Ishikawa (cell line): Measurements from ENCODE around the gene CD247.

ENCODE experiments used
- CEBPB ChIP-seq: IDR thresholded peaks from 2 replicates; pipeline ENCODE4 v1.6.1; 2012
- CREB1 ChIP-seq: IDR thresholded peaks from 2 replicates; pipeline ENCODE4 v1.6.1; 2012; ENCODE audit warnings: low read depth
- EGR1 ChIP-seq: IDR thresholded peaks from 2 replicates; pipeline ENCODE4 v1.6.1; 2012
- EP300 ChIP-seq: IDR thresholded peaks from 2 replicates; pipeline ENCODE4 v1.6.1; 2012; ENCODE audit warnings: borderline replicate concordance
- FOXM1 ChIP-seq: IDR thresholded peaks from 2 replicates; pipeline ENCODE4 v1.6.1; 2012; ENCODE audit warnings: low read depth, borderline replicate concordance
- NFIC ChIP-seq: IDR thresholded peaks from 2 replicates; pipeline ENCODE4 v1.6.1; 2012
- RAD21 ChIP-seq: IDR thresholded peaks from 2 replicates; pipeline ENCODE4 v1.6.1; 2012; ENCODE audit warnings: low read depth
- TAF1 ChIP-seq: IDR thresholded peaks from 2 replicates; pipeline ENCODE4 v1.6.1; 2012; ENCODE audit warnings: low read depth, mild to moderate bottlenecking
- TCF12 ChIP-seq: IDR thresholded peaks from 2 replicates; pipeline ENCODE4 v1.6.1; 2012; ENCODE audit warnings: low read depth
- TEAD4 ChIP-seq: IDR thresholded peaks from 2 replicates; pipeline ENCODE4 v1.6.1; 2012
- YY1 ChIP-seq: IDR thresholded peaks from 2 replicates; pipeline ENCODE4 v1.6.1; 2012; ENCODE audit warnings: low read depth
- ZBTB7A ChIP-seq: IDR thresholded peaks from 2 replicates; pipeline ENCODE4 v1.6.1; 2012; ENCODE audit warnings: low read depth
- TF ChIP-seq, protein P1 (sequence below): IDR thresholded peaks from 2 replicates; pipeline ENCODE4 v1.6.1; 2012
- TF ChIP-seq, protein P2 (sequence below): IDR thresholded peaks from 2 replicates; pipeline ENCODE4 v1.6.1; 2012
- TF ChIP-seq, protein P3 (sequence below): IDR thresholded peaks from 2 replicates; pipeline ENCODE4 v1.6.1; 2012; ENCODE audit warnings: low read depth, mild to moderate bottlenecking

The CD247 gene

DNA sequence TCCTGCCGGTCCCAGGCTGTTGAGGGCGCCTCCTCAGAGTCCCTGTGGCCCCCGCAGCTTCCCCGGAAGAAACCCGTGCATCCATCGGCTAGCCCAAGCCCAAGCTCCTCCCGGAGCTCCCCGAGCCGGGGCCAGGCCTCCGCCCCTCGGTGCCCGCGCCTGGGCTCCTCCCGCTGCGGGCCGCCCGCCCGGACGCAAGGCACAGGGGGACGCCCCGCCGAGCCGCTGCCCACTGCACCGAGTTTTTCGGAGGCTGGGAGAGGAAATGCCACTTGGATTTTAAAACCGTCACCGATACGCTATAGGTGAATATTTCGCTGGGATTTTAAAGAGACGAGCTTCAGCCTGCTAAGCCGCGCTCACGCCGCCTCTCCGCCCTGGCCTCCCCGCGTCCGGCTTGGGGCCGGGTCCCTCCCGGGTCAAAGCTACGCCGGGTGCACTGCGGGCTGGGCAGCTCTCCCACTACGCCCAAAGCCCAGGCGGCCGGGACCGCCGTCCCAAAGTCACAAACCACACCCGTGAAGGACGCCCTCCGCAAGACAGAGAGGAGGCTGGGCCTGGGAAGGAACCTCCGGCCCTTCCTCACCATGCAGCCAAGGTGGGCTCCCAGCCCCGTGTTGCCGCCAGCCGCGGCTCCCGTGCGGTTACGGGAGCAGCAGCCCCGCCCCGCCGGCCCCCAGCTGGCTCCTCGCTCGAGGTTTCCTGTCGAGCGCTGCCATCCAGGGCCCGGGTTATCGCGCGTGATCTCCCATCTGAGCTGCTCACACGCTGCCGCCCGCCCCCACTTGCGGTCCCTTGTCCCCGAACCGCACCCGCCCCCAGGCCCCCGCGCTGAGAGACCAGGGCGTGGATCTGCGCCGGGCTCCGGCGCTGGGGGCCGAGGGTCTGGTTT lies 63.2 kb downstream of the CD247 start:
- TF ChIP-seq EGR1 (no peak), NFIC (no peak), TEAD4 (no peak), RAD21 (no peak), CEBPB (no peak), EP300 (no peak), YY1 (0 out of 2 replicates have a peak, but pooled peaks have one; percentile 29), ZBTB7A (peak; percentile 90; the same call in 1 of the 2 replicates), CREB1 (no peak)
- TF ChIP-seq, protein P1, sequence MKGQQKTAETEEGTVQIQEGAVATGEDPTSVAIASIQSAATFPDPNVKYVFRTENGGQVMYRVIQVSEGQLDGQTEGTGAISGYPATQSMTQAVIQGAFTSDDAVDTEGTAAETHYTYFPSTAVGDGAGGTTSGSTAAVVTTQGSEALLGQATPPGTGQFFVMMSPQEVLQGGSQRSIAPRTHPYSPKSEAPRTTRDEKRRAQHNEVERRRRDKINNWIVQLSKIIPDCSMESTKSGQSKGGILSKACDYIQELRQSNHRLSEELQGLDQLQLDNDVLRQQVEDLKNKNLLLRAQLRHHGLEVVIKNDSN: no peak
- TF ChIP-seq, protein P2, sequence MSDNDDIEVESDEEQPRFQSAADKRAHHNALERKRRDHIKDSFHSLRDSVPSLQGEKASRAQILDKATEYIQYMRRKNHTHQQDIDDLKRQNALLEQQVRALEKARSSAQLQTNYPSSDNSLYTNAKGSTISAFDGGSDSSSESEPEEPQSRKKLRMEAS: peak; percentile 29; the same call in 1 of the 2 replicates

DNA sequence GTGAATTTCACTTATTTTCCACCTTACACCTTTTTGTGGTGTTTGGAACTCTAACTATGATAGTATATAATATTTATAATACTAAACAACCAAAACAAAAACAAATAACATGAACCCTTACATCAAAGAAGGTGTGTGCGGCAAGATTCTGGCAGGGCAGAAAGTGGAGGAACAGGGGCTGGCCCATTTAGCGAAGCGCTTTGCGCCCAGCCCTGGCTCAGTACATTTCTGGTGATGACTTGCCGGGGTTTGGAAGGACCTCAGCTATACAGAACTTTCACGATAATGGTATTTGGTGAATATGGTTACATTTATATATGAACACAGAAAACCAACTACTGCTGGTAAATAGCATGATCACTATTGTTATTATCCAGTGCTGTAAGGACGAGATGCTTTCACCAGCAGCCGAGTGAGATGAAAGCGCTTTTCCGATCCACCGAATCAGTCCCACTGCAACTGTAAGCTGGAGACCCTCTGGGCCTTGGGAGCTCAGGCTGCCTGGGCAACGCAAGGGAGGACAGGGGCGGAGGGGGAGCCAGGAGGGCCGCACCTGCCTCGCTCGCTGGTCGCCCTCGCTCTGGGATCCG lies 63.9 kb downstream of the CD247 start:
- TF ChIP-seq CREB1 (no peak), RAD21 (no peak), NFIC (no peak), FOXM1 (no peak), ZBTB7A (no peak), TAF1 (no peak), YY1 (no peak)
- TF ChIP-seq, protein P3, sequence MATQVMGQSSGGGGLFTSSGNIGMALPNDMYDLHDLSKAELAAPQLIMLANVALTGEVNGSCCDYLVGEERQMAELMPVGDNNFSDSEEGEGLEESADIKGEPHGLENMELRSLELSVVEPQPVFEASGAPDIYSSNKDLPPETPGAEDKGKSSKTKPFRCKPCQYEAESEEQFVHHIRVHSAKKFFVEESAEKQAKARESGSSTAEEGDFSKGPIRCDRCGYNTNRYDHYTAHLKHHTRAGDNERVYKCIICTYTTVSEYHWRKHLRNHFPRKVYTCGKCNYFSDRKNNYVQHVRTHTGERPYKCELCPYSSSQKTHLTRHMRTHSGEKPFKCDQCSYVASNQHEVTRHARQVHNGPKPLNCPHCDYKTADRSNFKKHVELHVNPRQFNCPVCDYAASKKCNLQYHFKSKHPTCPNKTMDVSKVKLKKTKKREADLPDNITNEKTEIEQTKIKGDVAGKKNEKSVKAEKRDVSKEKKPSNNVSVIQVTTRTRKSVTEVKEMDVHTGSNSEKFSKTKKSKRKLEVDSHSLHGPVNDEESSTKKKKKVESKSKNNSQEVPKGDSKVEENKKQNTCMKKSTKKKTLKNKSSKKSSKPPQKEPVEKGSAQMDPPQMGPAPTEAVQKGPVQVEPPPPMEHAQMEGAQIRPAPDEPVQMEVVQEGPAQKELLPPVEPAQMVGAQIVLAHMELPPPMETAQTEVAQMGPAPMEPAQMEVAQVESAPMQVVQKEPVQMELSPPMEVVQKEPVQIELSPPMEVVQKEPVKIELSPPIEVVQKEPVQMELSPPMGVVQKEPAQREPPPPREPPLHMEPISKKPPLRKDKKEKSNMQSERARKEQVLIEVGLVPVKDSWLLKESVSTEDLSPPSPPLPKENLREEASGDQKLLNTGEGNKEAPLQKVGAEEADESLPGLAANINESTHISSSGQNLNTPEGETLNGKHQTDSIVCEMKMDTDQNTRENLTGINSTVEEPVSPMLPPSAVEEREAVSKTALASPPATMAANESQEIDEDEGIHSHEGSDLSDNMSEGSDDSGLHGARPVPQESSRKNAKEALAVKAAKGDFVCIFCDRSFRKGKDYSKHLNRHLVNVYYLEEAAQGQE: no peak
- TF ChIP-seq, protein P1: no peak

DNA sequence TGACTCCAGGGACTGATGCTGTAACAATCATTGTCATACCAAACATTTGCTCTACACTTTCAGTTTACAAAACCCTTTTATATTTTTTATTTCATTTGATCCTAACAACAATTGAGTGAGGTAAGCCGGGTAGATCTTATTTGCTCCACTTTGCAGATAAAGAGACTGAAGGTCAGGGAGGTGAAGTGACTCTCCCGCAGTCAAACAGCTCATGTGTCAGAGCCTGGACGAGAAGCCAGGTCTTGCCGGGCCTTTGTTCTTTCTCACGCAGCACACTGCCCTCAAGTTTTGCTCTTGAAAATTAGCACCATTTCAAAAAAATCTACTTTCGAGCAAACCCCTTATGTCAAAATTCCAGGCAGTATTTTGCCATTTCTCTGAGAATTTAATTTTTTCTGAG lies 65.2 kb downstream of the CD247 start:
- TF ChIP-seq, protein P1: no peak
- TF ChIP-seq, protein P2: no peak
- no peak for TF ChIP-seq CEBPB
- no peak for TF ChIP-seq YY1
- TF ChIP-seq, protein P3: no peak
- no peak for TF ChIP-seq TEAD4
- no peak for TF ChIP-seq NFIC
- TF ChIP-seq TAF1: no peak

DNA sequence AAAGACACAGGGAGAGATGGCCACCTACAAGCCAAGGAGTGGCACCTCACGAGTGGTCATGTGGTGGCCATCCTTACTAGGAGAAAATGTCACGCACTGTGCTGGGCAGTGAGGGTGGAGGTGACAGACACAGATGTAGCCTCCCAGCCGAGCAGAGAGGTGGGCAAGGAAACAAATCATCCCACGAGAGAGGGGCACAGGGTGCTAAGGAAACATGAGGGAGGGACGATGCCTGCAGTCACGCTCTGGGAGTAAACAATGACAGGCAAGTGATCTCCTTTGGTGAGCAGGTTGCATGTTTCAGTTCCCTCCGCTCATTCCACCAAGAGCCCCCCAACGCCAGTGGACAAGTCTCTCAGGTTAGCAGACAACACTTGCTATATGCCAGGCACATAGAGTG lies 65.8 kb downstream of the CD247 start:
- no peak for TF ChIP-seq TCF12
- TF ChIP-seq RAD21: no peak
- TF ChIP-seq, protein P1: no peak
- TF ChIP-seq, protein P3: no peak
- no peak for TF ChIP-seq YY1
- no peak for TF ChIP-seq NFIC
- TF ChIP-seq TEAD4: no peak
- TF ChIP-seq, protein P2: no peak
- no peak for TF ChIP-seq EP300
- no peak for TF ChIP-seq ZBTB7A
- TF ChIP-seq CREB1: no peak
- no peak for TF ChIP-seq CEBPB
- no peak for TF ChIP-seq EGR1
